Activated gamma-delta T cell treated with Interleukin-2 at 50 U/mL for 16 hours (primary cell): ENCODE results near the gene RAB15.
"Not testable (repeated sequence)": the region's sequence is repeated elsewhere in the genome, so short reads cannot be mapped to it uniquely, and the experiment has no call there.

Experiments used
- DNase-seq: peaks from one replicate; pipeline ENCODE4 v3.0.0-alpha.2; 2020

The RAB15 gene

GRCh38 chr14:64934338-64934929 lies 37.7 kb downstream of the RAB15 start:
- no peak for DNase-seq

GRCh38 chr14:64932231-64932630 lies 39.9 kb downstream of the RAB15 start:
- no peak for DNase-seq

GRCh38 chr14:64931123-64931522 lies 41.0 kb downstream of the RAB15 start:
- no peak for DNase-seq

- no peak for DNase-seq
These were observed 41.9 kb downstream of the RAB15 start for GRCh38 chr14:64930085-64930843.

GRCh38 chr14:64929014-64929359 lies 43.1 kb downstream of the RAB15 start:
- no peak for DNase-seq

- DNase-seq: no peak
These were observed 43.7 kb downstream of the RAB15 start for GRCh38 chr14:64928239-64929013.

GRCh38 chr14:64927031-64927430 lies 45.1 kb downstream of the RAB15 start:
- DNase-seq: no peak

- DNase-seq: no peak
These were observed 45.6 kb downstream of the RAB15 start for GRCh38 chr14:64926398-64926995.

GRCh38 chr14:64923015-64923414 lies 49.1 kb downstream of the RAB15 start:
- DNase-seq: no peak

- DNase-seq: no peak
These were observed 51.7 kb downstream of the RAB15 start for GRCh38 chr14:64920465-64920864.

GRCh38 chr14:64919618-64920017 lies 52.5 kb downstream of the RAB15 start:
- DNase-seq: no peak

GRCh38 chr14:64919215-64919614 lies 52.9 kb downstream of the RAB15 start:
- no peak for DNase-seq

- DNase-seq: no peak
These were observed 53.9 kb downstream of the RAB15 start for GRCh38 chr14:64918216-64918615.

GRCh38 chr14:64915797-64916196 lies 56.3 kb downstream of the RAB15 start:
- no peak for DNase-seq

- no peak for DNase-seq
These were observed 57.1 kb downstream of the RAB15 start for GRCh38 chr14:64915029-64915424.

- peak; percentile 94 for DNase-seq
These were observed 57.7 kb downstream of the RAB15 start, which contains the start of gene CHURC1 for GRCh38 chr14:64914237-64915028. Gene CHURC1 (plus strand): TSS chr14:64914455. CDS start chr14:64914496, 41 bp downstream.

GRCh38 chr14:64913477-64913876 lies 58.7 kb downstream of the RAB15 start:
- not testable (repeated sequence) for DNase-seq

GRCh38 chr14:64912261-64912660 lies 59.9 kb downstream of the RAB15 start:
- DNase-seq: no peak

GRCh38 chr14:64910847-64911495 lies 61.2 kb downstream of the RAB15 start:
- no peak for DNase-seq

GRCh38 chr14:64906022-64906421 lies 66.1 kb downstream of the RAB15 start:
- no peak for DNase-seq

- no peak for DNase-seq
These were observed 72.2 kb downstream of the RAB15 start for GRCh38 chr14:64899958-64900357.
